Rectal smooth muscle tissue (tissue), 1 donor: ENCODE results near the gene BTBD10.

ENCODE experiments used
- H3K27ac ChIP-seq: one replicate; pipeline ENCODE4 v1.7.0; 2013; ENCODE audit warnings: low read depth, low read length, inconsistent platforms
- H3K27me3 ChIP-seq: one replicate; pipeline ENCODE4 v1.7.0; 2013; ENCODE audit warnings: low read length; ENCODE audit not compliant: control insufficient read depth, insufficient read depth
- H3K36me3 ChIP-seq: one replicate; pipeline ENCODE4 v1.7.0; 2013; ENCODE audit warnings: low read length; ENCODE audit not compliant: control insufficient read depth, insufficient read depth
- H3K4me1 ChIP-seq: one replicate; pipeline ENCODE4 v1.7.0; 2013; ENCODE audit warnings: low read length; ENCODE audit not compliant: control insufficient read depth, insufficient read depth
- H3K4me3 ChIP-seq: one replicate; pipeline ENCODE4 v1.7.0; 2013; ENCODE audit warnings: low read length
- H3K9ac ChIP-seq: one replicate; pipeline ENCODE4 v1.7.0; 2013; ENCODE audit warnings: low read length

Gene BTBD10

DNA sequence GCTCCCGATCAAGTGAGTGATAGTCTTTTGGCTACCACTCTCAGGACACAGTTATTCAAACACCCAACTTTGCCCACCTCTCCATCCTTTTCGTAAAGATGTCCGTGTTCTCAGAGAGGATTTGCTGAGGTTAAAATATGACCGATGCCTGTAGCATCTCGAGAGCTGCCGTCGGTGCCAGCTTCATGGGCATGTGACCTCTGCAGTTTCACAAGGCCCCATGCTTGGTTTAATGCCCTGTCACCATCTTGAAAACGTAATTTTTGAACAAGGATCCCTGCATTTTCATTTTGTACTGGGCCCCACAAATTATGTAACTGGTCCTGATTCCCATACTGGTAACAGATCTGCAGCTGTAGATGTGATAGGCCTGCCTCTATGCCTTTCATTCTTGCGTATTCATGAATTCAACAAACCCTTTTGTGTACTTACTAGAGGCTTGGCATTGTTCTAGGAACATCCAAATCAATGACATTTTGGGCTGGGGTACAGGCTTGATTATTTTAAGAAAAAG, 100.4 kb downstream of the BTBD10 start:
- no peak overlapping the region for H3K27ac ChIP-seq
- no peaks in the 10 kb centered on the region for H3K27me3 ChIP-seq
- no peak overlapping the region for H3K4me3 ChIP-seq
- H3K36me3 ChIP-seq: peaks cover 5% of the 10 kb centered on the region
- H3K9ac ChIP-seq: no peak overlapping the region
- no peaks in the 10 kb centered on the region for H3K4me1 ChIP-seq

DNA sequence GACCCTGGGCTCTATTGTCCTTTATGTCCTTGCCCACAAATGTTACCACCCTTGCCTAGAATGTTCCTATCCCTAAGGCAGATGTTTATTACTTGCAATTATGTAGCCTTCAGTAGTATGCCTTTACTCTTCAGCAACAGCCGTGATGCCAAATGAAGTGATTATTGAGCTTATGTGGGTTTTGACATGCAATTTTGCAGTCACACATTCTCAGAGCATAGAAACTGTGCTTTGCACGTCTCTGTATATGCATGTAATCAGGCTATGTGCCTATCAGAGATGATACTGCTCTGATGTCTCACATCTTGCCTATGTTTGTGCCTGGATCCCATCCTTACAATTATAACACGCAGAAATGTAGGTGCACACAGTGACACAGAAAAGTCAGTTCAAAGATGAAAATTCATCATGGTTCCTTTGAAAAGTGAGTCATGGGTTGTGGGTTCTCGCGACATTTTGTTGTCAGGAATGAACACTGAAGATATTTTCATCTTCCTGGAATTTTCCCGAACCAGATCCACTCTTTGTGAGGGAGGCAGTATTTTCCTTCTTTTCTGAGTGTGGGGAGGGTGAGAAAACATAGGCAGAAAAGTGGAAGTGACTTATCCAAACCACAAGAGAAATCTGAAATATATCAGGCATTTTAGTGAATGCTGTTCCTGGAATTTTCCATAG, 104.3 kb downstream of the BTBD10 start:
- peaks cover 16% of the 10 kb centered on the region for H3K36me3 ChIP-seq
- H3K4me1 ChIP-seq: no peaks in the 10 kb centered on the region
- no peak overlapping the region for H3K27ac ChIP-seq
- no peak overlapping the region for H3K9ac ChIP-seq
- no peaks in the 10 kb centered on the region for H3K27me3 ChIP-seq
- H3K4me3 ChIP-seq: no peak overlapping the region

GRCh38 chr11:13357232-13357631, 105.8 kb downstream of the BTBD10 start:
- Histone ChIP-seq H3K36me3 (peaks cover 16% of the 10 kb centered on the region), H3K27ac (no peak overlapping the region), H3K4me3 (no peak overlapping the region), H3K4me1 (no peaks in the 10 kb centered on the region), H3K27me3 (no peaks in the 10 kb centered on the region), H3K9ac (no peak overlapping the region)

- Histone ChIP-seq H3K36me3 (peaks cover 18% of the 10 kb centered on the region), H3K4me3 (no peak overlapping the region), H3K27ac (no peak overlapping the region), H3K27me3 (no peaks in the 10 kb centered on the region), H3K9ac (no peak overlapping the region), H3K4me1 (no peaks in the 10 kb centered on the region)
Observed at GRCh38 chr11:13355191-13355590, 107.8 kb downstream of the BTBD10 start.

- H3K27ac ChIP-seq: no peak overlapping the region
- H3K9ac ChIP-seq: no peak overlapping the region
- H3K4me3 ChIP-seq: no peak overlapping the region
- peaks cover 23% of the 10 kb centered on the region for H3K36me3 ChIP-seq
- no peaks in the 10 kb centered on the region for H3K4me1 ChIP-seq
- H3K27me3 ChIP-seq: no peaks in the 10 kb centered on the region
Observed at GRCh38 chr11:13354335-13354734, 108.7 kb downstream of the BTBD10 start.

GRCh38 chr11:13352711-13353110, 110.3 kb downstream of the BTBD10 start:
- H3K36me3 ChIP-seq: peaks cover 21% of the 10 kb centered on the region
- H3K27ac ChIP-seq: no peak overlapping the region
- H3K4me1 ChIP-seq: no peaks in the 10 kb centered on the region
- no peak overlapping the region for H3K4me3 ChIP-seq
- no peaks in the 10 kb centered on the region for H3K27me3 ChIP-seq
- no peak overlapping the region for H3K9ac ChIP-seq

DNA sequence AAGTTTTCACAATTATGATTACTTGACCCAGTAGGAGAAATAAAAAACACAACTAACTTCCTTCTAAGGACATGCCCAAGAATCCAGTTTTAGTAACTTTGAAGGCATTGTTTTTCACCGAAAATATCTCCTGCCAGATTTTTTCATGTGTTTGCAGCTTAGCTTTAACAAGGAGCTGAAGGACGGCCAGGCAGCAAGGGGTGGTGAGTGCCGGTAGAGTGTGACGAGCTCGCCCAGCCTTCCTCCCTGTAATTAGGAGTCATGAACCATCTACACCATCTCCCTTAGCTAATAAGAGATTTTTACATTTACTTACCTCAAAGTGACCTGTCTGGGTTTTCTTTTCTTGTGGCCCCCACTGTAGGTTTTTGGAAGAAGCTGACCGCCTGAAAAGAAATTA, 113.4 kb downstream of the BTBD10 start:
- Histone ChIP-seq H3K4me3 (no peak overlapping the region), H3K4me1 (no peaks in the 10 kb centered on the region), H3K36me3 (peaks cover 10% of the 10 kb centered on the region), H3K27ac (no peak overlapping the region), H3K9ac (no peak overlapping the region), H3K27me3 (no peaks in the 10 kb centered on the region)

DNA sequence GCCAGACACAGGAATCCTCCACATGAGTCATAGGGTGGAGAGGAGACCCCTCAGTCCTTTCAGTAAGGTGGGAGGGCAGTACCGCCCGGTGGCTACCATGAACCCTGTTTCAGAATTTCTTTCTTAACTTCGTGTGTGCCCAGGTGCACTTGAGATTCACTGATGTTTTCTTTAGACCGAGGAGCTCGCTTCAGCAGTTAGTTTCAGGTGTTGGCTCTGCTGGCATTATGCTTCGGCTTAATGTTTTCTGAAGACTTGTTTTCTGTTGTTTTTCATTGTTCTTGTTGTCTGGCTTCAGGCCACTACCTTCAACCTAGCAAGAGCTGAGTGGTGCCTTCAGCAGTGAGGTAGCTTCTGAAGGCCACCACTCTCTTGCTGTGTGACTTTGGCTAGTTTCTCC, 114.0 kb downstream of the BTBD10 start:
- Histone ChIP-seq H3K4me3 (no peak overlapping the region), H3K4me1 (no peaks in the 10 kb centered on the region), H3K27ac (no peak overlapping the region), H3K27me3 (no peaks in the 10 kb centered on the region), H3K9ac (no peak overlapping the region), H3K36me3 (peaks cover 7% of the 10 kb centered on the region)

DNA sequence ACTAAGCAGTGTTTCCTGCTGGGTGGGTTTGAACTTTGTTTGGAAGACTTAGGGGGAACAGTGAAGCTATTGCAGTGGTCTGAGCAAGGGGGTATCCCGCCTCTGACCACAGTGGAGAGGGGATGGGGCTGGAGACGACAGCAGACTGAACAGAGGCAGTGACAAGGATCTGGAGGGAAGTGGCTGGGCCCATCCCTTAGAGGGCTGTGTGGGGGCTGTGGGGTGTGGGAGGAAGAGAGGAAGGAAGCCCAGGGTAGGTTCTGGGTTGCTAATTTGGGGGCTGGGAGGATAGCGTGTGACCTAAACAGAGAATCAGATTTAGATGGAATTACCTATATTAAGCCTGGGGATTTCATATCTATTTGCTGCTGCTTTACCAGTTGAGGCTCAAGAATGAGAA, 114.7 kb downstream of the BTBD10 start:
- peaks cover 7% of the 10 kb centered on the region for H3K36me3 ChIP-seq
- H3K27ac ChIP-seq: no peak overlapping the region
- H3K9ac ChIP-seq: no peak overlapping the region
- no peak overlapping the region for H3K4me3 ChIP-seq
- no peaks in the 10 kb centered on the region for H3K27me3 ChIP-seq
- no peaks in the 10 kb centered on the region for H3K4me1 ChIP-seq

DNA sequence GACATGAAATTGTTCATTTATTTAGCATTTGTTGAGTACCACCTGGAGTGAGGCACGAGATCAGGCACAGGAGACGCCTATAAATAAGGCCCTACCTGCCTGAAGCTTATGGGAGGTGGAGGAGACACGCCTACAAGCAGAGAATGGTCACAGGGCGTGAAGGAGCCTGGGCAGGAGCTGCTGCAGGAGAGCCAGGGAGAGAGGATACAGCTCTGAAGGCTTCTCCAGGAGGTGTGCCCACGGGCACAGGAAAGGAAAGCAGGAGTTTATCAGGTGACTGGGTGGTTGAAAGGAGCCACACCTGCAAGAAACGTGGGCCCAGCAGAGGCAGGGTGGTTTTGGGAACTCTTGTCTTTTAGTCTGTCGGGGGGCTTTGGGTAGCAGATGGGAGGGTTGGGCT, 115.1 kb downstream of the BTBD10 start:
- no peak overlapping the region for H3K4me3 ChIP-seq
- H3K27ac ChIP-seq: no peak overlapping the region
- H3K27me3 ChIP-seq: no peaks in the 10 kb centered on the region
- no peaks in the 10 kb centered on the region for H3K4me1 ChIP-seq
- H3K36me3 ChIP-seq: peaks cover 7% of the 10 kb centered on the region
- no peak overlapping the region for H3K9ac ChIP-seq

DNA sequence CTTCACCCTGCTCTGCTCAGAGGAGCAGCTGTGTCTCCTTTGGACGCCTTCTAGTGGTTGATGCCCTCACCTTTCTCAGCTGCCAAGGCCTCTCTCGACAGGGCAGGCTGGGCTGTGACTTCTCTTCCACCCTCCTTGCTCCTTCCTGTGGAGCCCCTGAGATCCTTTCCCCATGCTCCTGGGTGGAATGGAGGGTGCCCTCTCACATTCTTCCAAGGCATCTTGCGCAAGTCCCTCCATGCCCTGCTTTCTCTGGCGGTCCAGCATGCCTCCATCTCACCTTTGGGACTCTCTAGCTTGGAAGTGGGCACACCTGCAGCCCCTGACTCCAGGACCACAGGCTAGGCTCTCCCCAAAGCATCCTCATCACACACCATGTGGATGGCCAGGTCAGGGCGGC, 116.6 kb downstream of the BTBD10 start:
- no peaks in the 10 kb centered on the region for H3K27me3 ChIP-seq
- H3K9ac ChIP-seq: no peak overlapping the region
- H3K27ac ChIP-seq: no peak overlapping the region
- no peaks in the 10 kb centered on the region for H3K4me1 ChIP-seq
- H3K4me3 ChIP-seq: no peak overlapping the region
- H3K36me3 ChIP-seq: peaks cover 7% of the 10 kb centered on the region

- no peaks in the 10 kb centered on the region for H3K27me3 ChIP-seq
- no peak overlapping the region for H3K4me3 ChIP-seq
- no peak overlapping the region for H3K9ac ChIP-seq
- H3K4me1 ChIP-seq: no peaks in the 10 kb centered on the region
- H3K36me3 ChIP-seq: peaks cover 2% of the 10 kb centered on the region
- no peak overlapping the region for H3K27ac ChIP-seq
Observed at GRCh38 chr11:13344818-13345217, 118.2 kb downstream of the BTBD10 start.

- no peak overlapping the region for H3K4me3 ChIP-seq
- H3K27ac ChIP-seq: no peak overlapping the region
- no peak overlapping the region for H3K9ac ChIP-seq
Observed at GRCh38 chr11:13343931-13344717, 118.9 kb downstream of the BTBD10 start.

More at GRCh38 chr11:13343931-13344717, 118.9 kb downstream of the BTBD10 start:
- Histone ChIP-seq H3K4me1 (peaks cover 6% of the 10 kb centered on the region), H3K27me3 (no peaks in the 10 kb centered on the region), H3K36me3 (no peaks in the 10 kb centered on the region)
